Endothelial cell (in vitro differentiated cells): ENCODE measurements around the gene TLR6. TPM values are rescaled to one million over a fixed set of nuclear protein-coding genes. Genes with fewer than 3 reads are reported as not detected.

Experiments used
- DNase-seq: peaks from one replicate; pipeline ENCODE4 v3.0.0; 2021; ENCODE audit warnings: low spot score
- H3K27ac Mint-ChIP-seq: one replicate; pipeline ENCODE4 v1.8.0; 2021; ENCODE audit warnings: mixed read lengths, inconsistent platforms; ENCODE audit not compliant: unreplicated experiment
- H3K27me3 Mint-ChIP-seq: one replicate; pipeline ENCODE4 v1.8.0; 2021; ENCODE audit warnings: mild to moderate bottlenecking, moderate library complexity, mixed read lengths, inconsistent platforms; ENCODE audit not compliant: unreplicated experiment
- H3K36me3 Mint-ChIP-seq: one replicate; pipeline ENCODE4 v1.8.0; 2021; ENCODE audit warnings: mild to moderate bottlenecking, low read depth, mixed read lengths, inconsistent platforms; ENCODE audit not compliant: unreplicated experiment
- H3K4me1 Mint-ChIP-seq: one replicate; pipeline ENCODE4 v1.8.0; 2021; ENCODE audit warnings: mild to moderate bottlenecking, mixed read lengths, inconsistent platforms; ENCODE audit not compliant: unreplicated experiment
- H3K4me3 Mint-ChIP-seq: one replicate; pipeline ENCODE4 v1.8.0; 2021; ENCODE audit warnings: mild to moderate bottlenecking, mixed read lengths, inconsistent platforms; ENCODE audit not compliant: unreplicated experiment
- H3K9me3 Mint-ChIP-seq: one replicate; pipeline ENCODE4 v1.8.0; 2021; ENCODE audit warnings: mixed read lengths, inconsistent platforms; ENCODE audit not compliant: unreplicated experiment
- total RNA-seq: library from RNA; stranded (reverse); fragmentation: NEBNext Ultra II Directional; extraction: Animal tissue kit (Norgen Biotek cat#: 25700); gene quantifications from one replicate; pipeline ENCODE4 v1.2.1, GENCODE V29; 2021; ENCODE audit not compliant: unreplicated experiment
- TF ChIP-seq, protein P1 (sequence below): fragments of 200-600 bp; sonication (generic); IDR thresholded peaks from one replicate; pipeline ENCODE4 v1.5.0; 2021; ENCODE audit warnings: antibody characterized with exemption; ENCODE audit not compliant: unreplicated experiment

The TLR6 gene
- total RNA-seq, 1 donor from 2014 or later, result 0.85 TPM

DNA sequence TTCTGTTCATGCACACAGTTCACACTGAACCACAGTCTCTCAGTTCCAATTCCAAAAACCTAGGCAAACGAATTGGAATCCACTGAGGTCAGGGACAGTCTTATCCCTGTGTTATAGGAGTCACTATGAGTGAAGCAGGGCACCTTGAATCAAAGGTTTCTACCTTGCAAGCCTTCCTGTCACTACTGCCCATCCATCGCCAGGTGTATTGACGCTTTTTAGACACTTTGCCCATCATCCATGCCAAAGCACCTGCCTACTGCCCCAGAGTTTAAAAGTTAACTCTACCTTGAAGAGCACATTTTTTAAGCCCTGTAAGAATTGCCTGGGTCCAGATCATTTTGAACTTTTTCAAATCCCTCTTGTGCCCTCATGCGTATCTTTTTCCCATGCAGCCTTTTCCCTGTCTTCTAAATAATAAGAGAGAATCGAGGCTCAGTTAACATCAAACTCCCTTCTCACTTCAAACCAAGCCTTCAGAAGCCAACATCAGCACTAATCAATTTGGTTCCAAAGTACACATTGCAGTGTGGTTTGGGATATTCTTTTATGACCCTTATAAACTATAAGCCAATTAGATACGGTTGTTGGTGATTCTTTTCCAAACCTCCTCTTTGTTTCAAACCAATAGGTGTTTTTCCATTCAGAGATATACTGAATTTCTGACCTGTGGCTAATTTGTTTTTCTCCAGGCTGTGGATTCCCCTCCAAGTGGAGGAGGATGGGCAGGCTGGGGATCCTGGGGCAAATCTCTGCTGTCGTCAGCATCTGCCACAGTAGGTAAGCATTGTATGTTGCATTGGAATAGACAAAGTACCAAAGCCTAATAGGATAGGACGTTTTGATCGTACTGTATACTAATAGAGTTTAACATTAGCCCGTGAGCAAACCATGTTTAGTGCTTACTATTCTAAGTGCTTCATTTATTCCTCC lies 34.7 kb upstream of the TLR6 start:
- Mint-ChIP-seq H3K9me3 (no peaks in the 10 kb centered on the region), H3K4me3 (no peak overlapping the region), H3K4me1 (no peaks in the 10 kb centered on the region), H3K27me3 (no peaks in the 10 kb centered on the region), H3K27ac (no peak overlapping the region), H3K36me3 (peaks cover 7% of the 10 kb centered on the region)
- DNase-seq, result no peak
- TF ChIP-seq, protein P1, sequence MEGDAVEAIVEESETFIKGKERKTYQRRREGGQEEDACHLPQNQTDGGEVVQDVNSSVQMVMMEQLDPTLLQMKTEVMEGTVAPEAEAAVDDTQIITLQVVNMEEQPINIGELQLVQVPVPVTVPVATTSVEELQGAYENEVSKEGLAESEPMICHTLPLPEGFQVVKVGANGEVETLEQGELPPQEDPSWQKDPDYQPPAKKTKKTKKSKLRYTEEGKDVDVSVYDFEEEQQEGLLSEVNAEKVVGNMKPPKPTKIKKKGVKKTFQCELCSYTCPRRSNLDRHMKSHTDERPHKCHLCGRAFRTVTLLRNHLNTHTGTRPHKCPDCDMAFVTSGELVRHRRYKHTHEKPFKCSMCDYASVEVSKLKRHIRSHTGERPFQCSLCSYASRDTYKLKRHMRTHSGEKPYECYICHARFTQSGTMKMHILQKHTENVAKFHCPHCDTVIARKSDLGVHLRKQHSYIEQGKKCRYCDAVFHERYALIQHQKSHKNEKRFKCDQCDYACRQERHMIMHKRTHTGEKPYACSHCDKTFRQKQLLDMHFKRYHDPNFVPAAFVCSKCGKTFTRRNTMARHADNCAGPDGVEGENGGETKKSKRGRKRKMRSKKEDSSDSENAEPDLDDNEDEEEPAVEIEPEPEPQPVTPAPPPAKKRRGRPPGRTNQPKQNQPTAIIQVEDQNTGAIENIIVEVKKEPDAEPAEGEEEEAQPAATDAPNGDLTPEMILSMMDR, result no peak

DNA sequence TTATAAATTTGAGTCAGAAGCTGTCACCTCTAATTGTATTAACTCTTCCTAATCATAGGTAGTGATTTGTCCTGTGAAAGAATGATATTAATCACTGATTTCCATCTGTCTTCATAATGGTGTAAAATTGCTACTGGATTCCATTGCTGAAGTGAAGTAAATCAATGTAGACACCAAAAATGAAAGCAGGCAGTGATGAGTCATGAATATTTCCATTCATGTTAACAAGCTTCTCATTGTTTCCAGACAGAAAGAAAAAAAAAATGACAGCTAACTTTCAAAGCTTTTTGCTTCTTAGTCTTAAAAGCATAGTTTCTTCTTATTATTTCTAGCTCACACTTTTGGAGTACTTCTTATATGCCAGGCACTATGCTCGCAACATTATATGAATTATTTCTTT lies 32.5 kb upstream of the TLR6 start:
- Mint-ChIP-seq H3K27me3 (peaks cover 2% of the 10 kb centered on the region), H3K9me3 (no peaks in the 10 kb centered on the region), H3K36me3 (no peaks in the 10 kb centered on the region), H3K4me3 (no peak overlapping the region), H3K27ac (no peak overlapping the region), H3K4me1 (no peaks in the 10 kb centered on the region)
- TF ChIP-seq, protein P1, result no peak
- DNase-seq, result no peak

- no peak overlapping the region for H3K27ac Mint-ChIP-seq
These were observed 27.6 kb upstream of the TLR6 start for GRCh38 chr4:38884254-38884653.

GRCh38 chr4:38876636-38877035 lies 20.0 kb upstream of the TLR6 start:
- TF ChIP-seq, protein P1, result no peak
- DNase-seq, result no peak
- peaks cover 12% of the 10 kb centered on the region for H3K4me1 Mint-ChIP-seq

More at GRCh38 chr4:38884254-38884653, 27.6 kb upstream of the TLR6 start:
- DNase-seq, result no peak
- Mint-ChIP-seq H3K4me1 (peaks cover 2% of the 10 kb centered on the region), H3K4me3 (no peak overlapping the region), H3K27me3 (peaks cover 3% of the 10 kb centered on the region), H3K9me3 (no peaks in the 10 kb centered on the region), H3K36me3 (no peaks in the 10 kb centered on the region)
- TF ChIP-seq, protein P1, result no peak

DNA sequence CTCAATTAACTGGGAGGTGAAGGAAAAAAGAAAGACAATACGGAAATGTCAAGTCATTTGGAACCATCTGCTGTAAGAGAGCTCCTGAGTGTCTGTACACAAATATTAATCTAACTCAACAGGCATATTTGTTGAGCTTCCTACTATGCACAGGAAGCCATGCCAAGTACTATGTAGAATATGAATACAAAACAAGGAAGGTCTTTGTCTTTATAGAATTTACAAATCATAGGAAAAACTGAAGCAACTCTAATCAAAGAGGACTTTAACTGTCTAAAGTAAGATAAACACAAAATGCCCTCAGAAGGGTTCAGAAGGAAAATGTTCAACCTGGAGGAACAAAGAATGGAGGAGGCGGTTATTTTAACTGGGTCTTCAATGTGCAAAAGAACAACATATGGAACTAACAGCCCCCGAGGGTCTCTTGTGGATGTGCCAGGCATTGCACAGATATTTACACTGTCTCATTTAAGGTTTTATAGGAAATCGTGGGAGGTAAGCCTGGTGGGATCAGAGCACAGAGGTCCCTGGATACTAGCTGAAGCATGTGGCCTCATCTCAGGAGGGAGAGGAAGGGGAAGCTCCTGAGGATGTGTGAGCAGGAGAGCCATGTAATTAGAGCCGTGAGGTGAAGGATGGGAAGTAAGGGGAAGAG lies 16.8 kb upstream of the TLR6 start:
- Mint-ChIP-seq H3K36me3 (peaks cover 4% of the 10 kb centered on the region), H3K27ac (no peak overlapping the region), H3K4me3 (no peak overlapping the region), H3K4me1 (peaks cover 9% of the 10 kb centered on the region), H3K27me3 (peaks cover 2% of the 10 kb centered on the region), H3K9me3 (no peaks in the 10 kb centered on the region)
- TF ChIP-seq, protein P1, result no peak
- DNase-seq, result no peak

More at GRCh38 chr4:38876636-38877035, 20.0 kb upstream of the TLR6 start:
- Mint-ChIP-seq H3K27ac (no peak overlapping the region), H3K27me3 (no peaks in the 10 kb centered on the region), H3K9me3 (no peaks in the 10 kb centered on the region), H3K4me3 (no peak overlapping the region), H3K36me3 (peaks cover 4% of the 10 kb centered on the region)
